GM23338 (cell line): ENCODE results near the gene FOXJ1. TPM values are rescaled to one million over a fixed set of nuclear protein-coding genes. Genes with fewer than 3 reads are reported as not detected.

Experiments used
- ATAC-seq: fragments of 200-7000 bp; cut with Tn5 transposase; 3 replicates; pipeline ENCODE4 v1.9.1; 2020
- DNase-seq: peaks from one replicate; pipeline ENCODE4 v3.0.0-alpha.2; 2015; ENCODE audit warnings: low spot score
- H2AFZ ChIP-seq: fragments of 200-600 bp; sonication (generic); 2 replicates; pipeline ENCODE4 v1.8.0; 2016; ENCODE audit warnings: antibody characterized with exemption, mild to moderate bottlenecking, moderate library complexity
- H3F3A ChIP-seq: fragments of 200-600 bp; sonication (generic); replicated peaks from 2 replicates; pipeline ENCODE4 v1.8.0; 2017; ENCODE audit warnings: antibody characterized with exemption, mixed run types, low read depth
- H3K27ac ChIP-seq: fragments of 200-600 bp; sonication (generic); 2 replicates; pipeline ENCODE4 v1.6.1; 2016; ENCODE audit warnings: low read depth
- H3K27me3 ChIP-seq: fragments of 200-600 bp; sonication (generic); 2 replicates; pipeline ENCODE4 v1.8.0; 2016; ENCODE audit warnings: mild to moderate bottlenecking, mixed run types, moderate library complexity; ENCODE audit not compliant: insufficient read depth
- H3K36me3 ChIP-seq: fragments of 200-600 bp; sonication (generic); 2 replicates; pipeline ENCODE4 v1.8.0; 2016; ENCODE audit warnings: mild to moderate bottlenecking; ENCODE audit not compliant: insufficient read depth
- H3K4me1 ChIP-seq: fragments of 200-600 bp; sonication (generic); 2 replicates; pipeline ENCODE4 v1.8.0; 2016; ENCODE audit warnings: mild to moderate bottlenecking, moderate library complexity; ENCODE audit not compliant: insufficient read depth
- H3K4me2 ChIP-seq: fragments of 200-600 bp; sonication (generic); 2 replicates; pipeline ENCODE4 v1.7.1; 2017; ENCODE audit warnings: mixed run types
- H3K4me3 ChIP-seq: fragments of 200-600 bp; sonication (generic); 2 replicates; pipeline ENCODE4 v1.6.1; 2016; ENCODE audit warnings: mixed run types
- H3K79me2 ChIP-seq: fragments of 200-600 bp; sonication (generic); replicated peaks from 2 replicates; pipeline ENCODE4 v1.8.0; 2017; ENCODE audit warnings: mild to moderate bottlenecking; ENCODE audit not compliant: insufficient read depth
- H3K9me2 ChIP-seq: fragments of 200-600 bp; sonication (generic); 2 replicates; pipeline ENCODE4 v1.8.0; 2017; ENCODE audit not compliant: insufficient read depth
- H4K20me1 ChIP-seq: fragments of 200-600 bp; sonication (generic); replicated peaks from 2 replicates; pipeline ENCODE4 v1.8.0; 2017; ENCODE audit warnings: mild to moderate bottlenecking; ENCODE audit not compliant: insufficient read depth
- H3K27ac Mint-ChIP-seq: 2 replicates; pipeline ENCODE4 v1.8.0; 2020; ENCODE audit warnings: inconsistent platforms, mild to moderate bottlenecking, moderate library complexity, mixed read lengths
- H3K27me3 Mint-ChIP-seq: 3 replicates; pipeline ENCODE4 v1.8.0; 2022; ENCODE audit warnings: low read depth, mild to moderate bottlenecking, moderate library complexity, mixed read lengths, inconsistent platforms; ENCODE audit not compliant: insufficient read depth, poor library complexity
- H3K36me3 Mint-ChIP-seq: 3 replicates; pipeline ENCODE4 v1.8.0; 2021; ENCODE audit warnings: low read depth, mild to moderate bottlenecking, inconsistent platforms, moderate library complexity, mixed read lengths
- H3K4me1 Mint-ChIP-seq: 3 replicates; pipeline ENCODE4 v1.8.0; 2020; ENCODE audit warnings: mild to moderate bottlenecking, inconsistent platforms, mixed read lengths
- H3K4me3 Mint-ChIP-seq: 3 replicates; pipeline ENCODE4 v1.8.0; 2021; ENCODE audit warnings: moderate library complexity, mild to moderate bottlenecking, inconsistent platforms, mixed read lengths
- H3K9me3 Mint-ChIP-seq: 3 replicates; pipeline ENCODE4 v1.8.0; 2020; ENCODE audit warnings: moderate library complexity, mild to moderate bottlenecking, inconsistent platforms, mixed read lengths
- CREB1 ChIP-seq: fragments of 250-450 bp; sonication (Bioruptor Pico); IDR thresholded peaks from 2 replicates; pipeline ENCODE4 v1.5.0; 2020; ENCODE audit warnings: low read depth, mild to moderate bottlenecking, moderate library complexity
- EZH2 ChIP-seq: fragments of 200-600 bp; sonication (generic); IDR thresholded peaks from one replicate; pipeline ENCODE4 v1.8.0; 2017; ENCODE audit warnings: antibody characterized with exemption, mild to moderate bottlenecking, low read depth; ENCODE audit not compliant: unreplicated experiment
- JUNB ChIP-seq: IDR thresholded peaks from one replicate; pipeline ENCODE4 v1.6.1; 2016; ENCODE audit warnings: antibody characterized with exemption; ENCODE audit not compliant: unreplicated experiment
- NANOG ChIP-seq: IDR thresholded peaks from 2 replicates; pipeline ENCODE4 v1.6.1; 2016; ENCODE audit warnings: antibody characterized with exemption, borderline replicate concordance
- POLR2AphosphoS5 ChIP-seq: IDR thresholded peaks from 2 replicates; pipeline ENCODE4 v1.6.1; 2016; ENCODE audit warnings: antibody characterized with exemption, low read depth
- STAT1 ChIP-seq: IDR thresholded peaks from one replicate; pipeline ENCODE4 v1.6.1; 2016; ENCODE audit warnings: antibody characterized with exemption; ENCODE audit not compliant: unreplicated experiment
- ZNF114 ChIP-seq: fragments of 250-450 bp; sonication (Bioruptor Pico); IDR thresholded peaks from 2 replicates; pipeline ENCODE4 v1.5.0; 2020; ENCODE audit warnings: mild to moderate bottlenecking, moderate library complexity
- polyA plus RNA-seq: library from polyadenylated mRNA; unstranded; fragments of >200 nt; fragmentation: Nextera tagmentation; extraction: Ambion mirVana; gene quantifications from 2 replicates; pipeline ENCODE4 v1.2.1, GENCODE V29; 2016
- total RNA-seq: library from RNA; depleted of rRNA; stranded (reverse); fragments of >200 nt; shearing (Covaris generic); gene quantifications from 2 replicates; pipeline ENCODE4 v1.2.3, GENCODE V29; 2014
- TF ChIP-seq, protein P1 (sequence below), 2 experiments: fragments of 200-600 bp in 1 of 2; sonication (generic) in 1 of 2; conservative IDR thresholded peaks; 2 replicates each; pipeline versions ENCODE4 v1.5.1 to v1.6.1; 2016 to 2017; ENCODE audit warnings: antibody characterized with exemption in 2 of 2, low read depth in 2 of 2, mild to moderate bottlenecking in 2 of 2, moderate library complexity in 1 of 2
- TF ChIP-seq, protein P2 (sequence below): IDR thresholded peaks from one replicate; pipeline ENCODE4 v1.6.1; 2018; ENCODE audit warnings: antibody characterized with exemption; ENCODE audit not compliant: unreplicated experiment
- TF ChIP-seq, protein P3 (sequence below): fragments of 250-450 bp; sonication (Bioruptor Pico); IDR thresholded peaks from 2 replicates; pipeline ENCODE4 v1.5.0; 2020; ENCODE audit warnings: mild to moderate bottlenecking, moderate library complexity

Gene FOXJ1
- total and polyA plus RNA-seq, 2 experiments from 2014 or later = 2.3 to 12.3 TPM

DNA sequence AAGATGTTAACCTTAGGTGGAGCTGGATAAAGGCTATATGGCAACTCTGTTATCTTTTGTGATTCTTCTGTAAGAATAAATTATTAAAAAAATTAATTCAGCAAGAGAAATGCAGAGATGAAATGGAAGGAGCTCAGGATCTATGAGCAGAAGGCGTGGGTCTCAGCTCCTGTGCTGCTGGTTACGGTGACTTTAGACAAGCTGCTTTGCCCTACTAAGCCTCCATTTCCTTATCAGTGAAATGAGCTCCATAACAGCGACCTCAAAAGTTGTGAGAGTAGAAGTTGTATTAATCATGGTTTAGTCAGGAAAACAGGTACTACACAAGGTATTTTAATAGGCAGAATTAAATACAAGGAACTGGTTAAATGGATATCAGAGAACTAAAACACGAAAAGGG, 48.2 kb upstream of the FOXJ1 start:
- H2AFZ ChIP-seq = no peak overlapping the region
- no peaks in the 10 kb centered on the region for H3K9me2 ChIP-seq
- H3K36me3 Mint-ChIP-seq = no peaks in the 10 kb centered on the region

More for the DNA sequence above, 48.2 kb upstream of the FOXJ1 start:
- no peaks in the 10 kb centered on the region for H4K20me1 ChIP-seq
- no peaks in the 10 kb centered on the region for H3K79me2 ChIP-seq
- no peak overlapping the region for H3K4me3 Mint-ChIP-seq
- no peaks in the 10 kb centered on the region; the same call in 1 of the 2 replicates for H3F3A ChIP-seq
- no peaks in the 10 kb centered on the region for H3K9me3 Mint-ChIP-seq
- peak overlapping the region; percentile 9; the same call in 1 of the 2 replicates for H3K27ac Mint-ChIP-seq
- TF ChIP-seq ZNF114 (CRISPR knock-in tag) (no peak), STAT1 (no peak), NANOG (no peak), CREB1 (CRISPR knock-in tag) (no peak), EZH2 (no peak), JUNB (no peak), POLR2AphosphoS5 (no peak)
- TF ChIP-seq, protein P1, sequence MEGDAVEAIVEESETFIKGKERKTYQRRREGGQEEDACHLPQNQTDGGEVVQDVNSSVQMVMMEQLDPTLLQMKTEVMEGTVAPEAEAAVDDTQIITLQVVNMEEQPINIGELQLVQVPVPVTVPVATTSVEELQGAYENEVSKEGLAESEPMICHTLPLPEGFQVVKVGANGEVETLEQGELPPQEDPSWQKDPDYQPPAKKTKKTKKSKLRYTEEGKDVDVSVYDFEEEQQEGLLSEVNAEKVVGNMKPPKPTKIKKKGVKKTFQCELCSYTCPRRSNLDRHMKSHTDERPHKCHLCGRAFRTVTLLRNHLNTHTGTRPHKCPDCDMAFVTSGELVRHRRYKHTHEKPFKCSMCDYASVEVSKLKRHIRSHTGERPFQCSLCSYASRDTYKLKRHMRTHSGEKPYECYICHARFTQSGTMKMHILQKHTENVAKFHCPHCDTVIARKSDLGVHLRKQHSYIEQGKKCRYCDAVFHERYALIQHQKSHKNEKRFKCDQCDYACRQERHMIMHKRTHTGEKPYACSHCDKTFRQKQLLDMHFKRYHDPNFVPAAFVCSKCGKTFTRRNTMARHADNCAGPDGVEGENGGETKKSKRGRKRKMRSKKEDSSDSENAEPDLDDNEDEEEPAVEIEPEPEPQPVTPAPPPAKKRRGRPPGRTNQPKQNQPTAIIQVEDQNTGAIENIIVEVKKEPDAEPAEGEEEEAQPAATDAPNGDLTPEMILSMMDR (conservative IDR thresholded peaks at IDR 0.05; ENCODE audit: low read depth in 2 of 2) = no peak
- TF ChIP-seq, protein P2, sequence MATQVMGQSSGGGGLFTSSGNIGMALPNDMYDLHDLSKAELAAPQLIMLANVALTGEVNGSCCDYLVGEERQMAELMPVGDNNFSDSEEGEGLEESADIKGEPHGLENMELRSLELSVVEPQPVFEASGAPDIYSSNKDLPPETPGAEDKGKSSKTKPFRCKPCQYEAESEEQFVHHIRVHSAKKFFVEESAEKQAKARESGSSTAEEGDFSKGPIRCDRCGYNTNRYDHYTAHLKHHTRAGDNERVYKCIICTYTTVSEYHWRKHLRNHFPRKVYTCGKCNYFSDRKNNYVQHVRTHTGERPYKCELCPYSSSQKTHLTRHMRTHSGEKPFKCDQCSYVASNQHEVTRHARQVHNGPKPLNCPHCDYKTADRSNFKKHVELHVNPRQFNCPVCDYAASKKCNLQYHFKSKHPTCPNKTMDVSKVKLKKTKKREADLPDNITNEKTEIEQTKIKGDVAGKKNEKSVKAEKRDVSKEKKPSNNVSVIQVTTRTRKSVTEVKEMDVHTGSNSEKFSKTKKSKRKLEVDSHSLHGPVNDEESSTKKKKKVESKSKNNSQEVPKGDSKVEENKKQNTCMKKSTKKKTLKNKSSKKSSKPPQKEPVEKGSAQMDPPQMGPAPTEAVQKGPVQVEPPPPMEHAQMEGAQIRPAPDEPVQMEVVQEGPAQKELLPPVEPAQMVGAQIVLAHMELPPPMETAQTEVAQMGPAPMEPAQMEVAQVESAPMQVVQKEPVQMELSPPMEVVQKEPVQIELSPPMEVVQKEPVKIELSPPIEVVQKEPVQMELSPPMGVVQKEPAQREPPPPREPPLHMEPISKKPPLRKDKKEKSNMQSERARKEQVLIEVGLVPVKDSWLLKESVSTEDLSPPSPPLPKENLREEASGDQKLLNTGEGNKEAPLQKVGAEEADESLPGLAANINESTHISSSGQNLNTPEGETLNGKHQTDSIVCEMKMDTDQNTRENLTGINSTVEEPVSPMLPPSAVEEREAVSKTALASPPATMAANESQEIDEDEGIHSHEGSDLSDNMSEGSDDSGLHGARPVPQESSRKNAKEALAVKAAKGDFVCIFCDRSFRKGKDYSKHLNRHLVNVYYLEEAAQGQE = no peak
- TF ChIP-seq, protein P3, sequence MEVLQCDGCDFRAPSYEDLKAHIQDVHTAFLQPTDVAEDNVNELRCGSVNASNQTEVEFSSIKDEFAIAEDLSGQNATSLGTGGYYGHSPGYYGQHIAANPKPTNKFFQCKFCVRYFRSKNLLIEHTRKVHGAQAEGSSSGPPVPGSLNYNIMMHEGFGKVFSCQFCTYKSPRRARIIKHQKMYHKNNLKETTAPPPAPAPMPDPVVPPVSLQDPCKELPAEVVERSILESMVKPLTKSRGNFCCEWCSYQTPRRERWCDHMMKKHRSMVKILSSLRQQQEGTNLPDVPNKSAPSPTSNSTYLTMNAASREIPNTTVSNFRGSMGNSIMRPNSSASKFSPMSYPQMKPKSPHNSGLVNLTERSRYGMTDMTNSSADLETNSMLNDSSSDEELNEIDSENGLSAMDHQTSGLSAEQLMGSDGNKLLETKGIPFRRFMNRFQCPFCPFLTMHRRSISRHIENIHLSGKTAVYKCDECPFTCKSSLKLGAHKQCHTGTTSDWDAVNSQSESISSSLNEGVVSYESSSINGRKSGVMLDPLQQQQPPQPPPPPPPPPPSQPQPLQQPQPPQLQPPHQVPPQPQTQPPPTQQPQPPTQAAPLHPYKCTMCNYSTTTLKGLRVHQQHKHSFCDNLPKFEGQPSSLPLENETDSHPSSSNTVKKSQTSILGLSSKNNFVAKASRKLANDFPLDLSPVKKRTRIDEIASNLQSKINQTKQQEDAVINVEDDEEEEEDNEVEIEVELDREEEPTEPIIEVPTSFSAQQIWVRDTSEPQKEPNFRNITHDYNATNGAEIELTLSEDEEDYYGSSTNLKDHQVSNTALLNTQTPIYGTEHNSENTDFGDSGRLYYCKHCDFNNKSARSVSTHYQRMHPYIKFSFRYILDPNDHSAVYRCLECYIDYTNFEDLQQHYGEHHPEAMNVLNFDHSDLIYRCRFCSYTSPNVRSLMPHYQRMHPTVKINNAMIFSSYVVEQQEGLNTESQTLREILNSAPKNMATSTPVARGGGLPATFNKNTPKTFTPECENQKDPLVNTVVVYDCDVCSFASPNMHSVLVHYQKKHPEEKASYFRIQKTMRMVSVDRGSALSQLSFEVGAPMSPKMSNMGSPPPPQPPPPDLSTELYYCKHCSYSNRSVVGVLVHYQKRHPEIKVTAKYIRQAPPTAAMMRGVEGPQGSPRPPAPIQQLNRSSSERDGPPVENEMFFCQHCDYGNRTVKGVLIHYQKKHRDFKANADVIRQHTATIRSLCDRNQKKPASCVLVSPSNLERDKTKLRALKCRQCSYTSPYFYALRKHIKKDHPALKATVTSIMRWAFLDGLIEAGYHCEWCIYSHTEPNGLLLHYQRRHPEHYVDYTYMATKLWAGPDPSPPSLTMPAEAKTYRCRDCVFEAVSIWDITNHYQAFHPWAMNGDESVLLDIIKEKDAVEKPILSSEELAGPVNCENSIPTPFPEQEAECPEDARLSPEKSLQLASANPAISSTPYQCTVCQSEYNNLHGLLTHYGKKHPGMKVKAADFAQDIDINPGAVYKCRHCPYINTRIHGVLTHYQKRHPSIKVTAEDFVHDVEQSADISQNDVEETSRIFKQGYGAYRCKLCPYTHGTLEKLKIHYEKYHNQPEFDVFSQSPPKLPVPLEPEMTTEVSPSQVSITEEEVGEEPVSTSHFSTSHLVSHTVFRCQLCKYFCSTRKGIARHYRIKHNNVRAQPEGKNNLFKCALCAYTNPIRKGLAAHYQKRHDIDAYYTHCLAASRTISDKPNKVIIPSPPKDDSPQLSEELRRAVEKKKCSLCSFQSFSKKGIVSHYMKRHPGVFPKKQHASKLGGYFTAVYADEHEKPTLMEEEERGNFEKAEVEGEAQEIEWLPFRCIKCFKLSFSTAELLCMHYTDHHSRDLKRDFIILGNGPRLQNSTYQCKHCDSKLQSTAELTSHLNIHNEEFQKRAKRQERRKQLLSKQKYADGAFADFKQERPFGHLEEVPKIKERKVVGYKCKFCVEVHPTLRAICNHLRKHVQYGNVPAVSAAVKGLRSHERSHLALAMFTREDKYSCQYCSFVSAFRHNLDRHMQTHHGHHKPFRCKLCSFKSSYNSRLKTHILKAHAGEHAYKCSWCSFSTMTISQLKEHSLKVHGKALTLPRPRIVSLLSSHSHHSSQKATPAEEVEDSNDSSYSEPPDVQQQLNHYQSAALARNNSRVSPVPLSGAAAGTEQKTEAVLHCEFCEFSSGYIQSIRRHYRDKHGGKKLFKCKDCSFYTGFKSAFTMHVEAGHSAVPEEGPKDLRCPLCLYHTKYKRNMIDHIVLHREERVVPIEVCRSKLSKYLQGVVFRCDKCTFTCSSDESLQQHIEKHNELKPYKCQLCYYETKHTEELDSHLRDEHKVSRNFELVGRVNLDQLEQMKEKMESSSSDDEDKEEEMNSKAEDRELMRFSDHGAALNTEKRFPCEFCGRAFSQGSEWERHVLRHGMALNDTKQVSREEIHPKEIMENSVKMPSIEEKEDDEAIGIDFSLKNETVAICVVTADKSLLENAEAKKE = no peak
- no peaks in the 10 kb centered on the region for H3K27me3 ChIP-seq
- no peak overlapping the region for H3K27ac ChIP-seq
- ATAC-seq (no peak), DNase-seq (no peak)
- H3K36me3 ChIP-seq = no peaks in the 10 kb centered on the region
- H3K27me3 Mint-ChIP-seq = peaks cover 2% of the 10 kb centered on the region
- no peak overlapping the region for H3K4me3 ChIP-seq
- peaks cover 12% of the 10 kb centered on the region; the same call in 1 of the 2 replicates for H3K4me1 ChIP-seq
- no peak overlapping the region for H3K4me2 ChIP-seq
- H3K4me1 Mint-ChIP-seq = peaks cover 21% of the 10 kb centered on the region
